Stimulated activated CD4-positive, alpha-beta T cell treated with anti-CD3 and anti-CD28 coated beads, Interleukin-4, amount 100 ng/mL, for 48 hours (primary cell): ENCODE data around the gene SIAE.
"Not testable (repeated sequence)": the region's sequence is repeated elsewhere in the genome, so short reads cannot be mapped to it uniquely, and the experiment has no call there.

Experiments used
- DNase-seq, 2 donors: peaks; one replicate each; pipeline ENCODE4 v3.0.0-alpha.2; 2020; ENCODE audit warnings: low read depth in 2 of 2

SIAE gene

DNA sequence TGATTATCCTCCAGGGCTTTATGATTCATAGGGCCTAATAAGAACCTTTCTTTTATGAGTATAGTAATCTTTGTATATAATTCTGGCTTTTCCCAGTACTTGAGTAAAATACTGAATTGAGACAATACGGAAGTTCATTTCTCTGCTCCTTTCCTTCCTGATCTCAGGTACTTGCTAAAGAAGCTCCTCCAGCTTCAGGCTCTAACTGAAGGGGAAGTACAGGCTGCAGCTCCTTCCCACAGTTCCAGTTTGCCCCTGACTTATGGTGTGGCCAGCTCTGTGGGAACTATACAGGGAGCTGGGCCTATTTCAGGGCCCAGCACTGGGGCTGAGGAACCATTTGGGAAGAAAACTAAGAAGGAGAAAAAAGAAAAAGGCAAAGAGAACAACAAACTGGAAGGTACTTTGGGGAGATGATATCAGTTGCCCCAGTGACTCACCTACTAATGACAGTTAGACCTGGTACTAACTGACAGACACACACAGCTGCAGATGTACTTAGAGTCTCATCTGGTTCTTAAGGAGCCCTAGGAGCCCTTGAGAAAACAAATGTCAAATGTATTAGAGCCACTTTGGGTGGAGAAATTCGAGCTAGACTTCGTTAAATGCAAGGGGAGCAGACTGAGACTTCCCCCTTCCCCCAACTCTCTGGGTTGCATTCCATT lies 47.9 kb downstream of the SIAE start:
- DNase-seq: no peak

- DNase-seq: no peak
These were observed 49.5 kb downstream of the SIAE start for GRCh38 chr11:124623861-124624525.

DNA sequence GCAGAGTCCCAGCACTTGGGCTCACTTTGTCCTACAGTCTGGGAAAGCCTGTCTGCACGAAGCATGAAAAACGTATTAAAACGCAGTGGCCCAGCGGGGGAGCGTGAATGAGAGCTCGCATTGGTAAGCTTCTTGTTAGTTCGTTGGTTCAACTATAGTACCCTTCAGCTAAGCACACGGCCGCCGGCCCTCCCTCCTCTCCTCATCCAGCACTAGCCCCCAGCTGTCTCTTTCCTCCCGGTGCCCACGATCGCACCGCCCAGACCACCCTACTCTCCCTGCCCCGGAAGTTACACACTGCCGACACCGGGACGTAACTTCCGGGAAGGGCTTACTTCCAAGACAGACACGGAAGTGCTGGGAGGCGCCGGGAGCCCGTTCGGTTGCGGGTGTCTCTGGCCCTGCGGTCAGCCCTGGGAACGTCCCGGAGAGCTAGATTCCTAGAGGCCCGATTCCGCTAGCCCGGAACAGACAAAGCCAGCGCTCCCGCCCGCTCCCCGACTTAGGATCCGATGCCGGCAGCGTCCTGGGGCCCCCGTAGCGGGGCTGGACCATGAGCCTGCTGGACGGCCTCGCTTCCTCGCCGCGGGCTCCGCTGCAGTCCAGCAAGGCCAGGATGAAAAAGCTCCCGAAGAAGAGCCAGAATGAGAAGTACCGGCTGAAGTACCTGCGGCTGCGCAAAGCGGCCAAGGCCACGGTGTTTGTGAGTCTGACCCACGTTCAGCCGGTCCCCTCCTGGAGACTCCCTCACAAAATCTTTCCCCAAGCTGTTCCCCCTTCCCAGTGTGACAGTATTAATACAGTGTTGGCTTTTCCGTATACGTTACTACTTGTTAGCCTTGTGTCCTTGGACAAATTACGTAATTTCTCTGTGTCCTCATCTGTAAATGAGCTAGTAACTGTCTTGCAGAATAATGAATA lies 50.7 kb downstream of the SIAE start, which contains the start of gene TBRG1:
Gene TBRG1, plus strand, starts transcription at position 334 of the 921 bp plus-strand sequence. Its CDS starts 220 bp downstream, at position 554.
- peak; percentile 68 to 77 for DNase-seq

GRCh38 chr11:124618863-124619262 lies 54.7 kb downstream of the SIAE start:
- DNase-seq: no peak

GRCh38 chr11:124612567-124613246 lies 60.8 kb downstream of the SIAE start:
- no peak for DNase-seq

- no peak for DNase-seq
These were observed 61.5 kb downstream of the SIAE start for GRCh38 chr11:124612045-124612444.

- DNase-seq: no peak
These were observed 62.5 kb downstream of the SIAE start, which contains the start of gene PANX3 for GRCh38 chr11:124611064-124611463. Gene PANX3, plus strand, starts transcription at chr11:124611428. Its CDS starts 129 bp downstream, at chr11:124611557.

GRCh38 chr11:124610295-124610694 lies 63.2 kb downstream of the SIAE start:
- DNase-seq: no peak

DNA sequence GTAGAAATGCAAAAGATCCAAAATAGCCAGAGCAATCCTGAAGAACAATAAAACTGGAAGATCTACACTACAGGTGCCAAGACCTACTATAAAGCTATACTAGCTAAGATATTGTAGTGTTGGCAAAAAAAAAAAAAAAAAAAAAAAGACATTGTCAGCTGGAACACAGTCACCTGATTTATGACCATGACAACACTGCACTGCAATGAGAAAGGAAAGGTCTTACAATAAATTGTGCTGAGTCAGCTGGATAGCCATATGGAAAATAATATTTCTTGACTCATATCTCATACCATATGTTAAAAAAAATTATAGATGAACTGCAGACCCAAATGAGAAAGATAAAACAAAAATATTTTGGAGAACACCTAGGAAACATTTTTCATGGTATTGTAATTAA lies 65.4 kb downstream of the SIAE start:
- DNase-seq: no peak

DNA sequence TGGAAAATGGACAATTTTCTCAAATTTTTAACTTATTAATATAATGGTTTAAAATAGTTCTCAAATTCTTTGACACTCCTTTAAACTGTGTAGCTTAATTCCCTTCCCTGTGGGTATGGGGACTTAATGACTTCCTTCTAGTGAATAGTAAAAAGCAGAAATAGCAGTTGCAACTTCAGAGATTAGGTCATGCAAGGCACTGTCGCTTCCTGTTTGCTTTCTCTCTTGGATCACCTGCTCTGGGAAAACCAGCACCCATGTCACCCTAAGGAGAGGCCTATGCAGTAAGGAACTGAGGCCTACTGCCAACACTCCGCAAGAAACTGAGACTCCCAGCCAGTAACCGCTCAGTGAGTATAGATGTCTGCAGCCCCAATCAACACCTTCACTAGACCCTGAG lies 67.8 kb downstream of the SIAE start:
- DNase-seq: no peak

DNA sequence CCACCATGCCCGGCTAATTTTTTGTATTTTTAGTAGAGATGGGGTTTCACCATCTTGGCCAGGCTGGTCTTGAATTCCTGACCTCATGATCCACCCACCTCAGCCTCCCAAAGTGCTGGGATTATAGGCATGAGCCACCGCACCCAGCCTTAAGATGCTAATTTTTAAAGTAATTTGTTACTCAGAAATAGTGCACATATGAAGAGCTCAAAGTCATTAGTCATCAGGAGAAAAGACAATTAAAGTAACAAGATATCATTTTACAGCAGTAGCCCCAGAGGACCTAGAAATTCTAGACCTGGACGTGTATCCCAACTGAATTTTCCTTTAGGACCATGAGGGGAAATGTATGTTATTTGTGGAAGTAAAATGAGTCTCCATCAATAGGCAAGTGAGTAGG lies 70.8 kb downstream of the SIAE start:
- not testable (repeated sequence) for DNase-seq

- DNase-seq: no peak
These were observed 71.3 kb downstream of the SIAE start for GRCh38 chr11:124602193-124602592.

- no peak for DNase-seq
These were observed 72.8 kb downstream of the SIAE start for GRCh38 chr11:124600621-124601320.

- no peak for DNase-seq
These were observed 75.9 kb downstream of the SIAE start for GRCh38 chr11:124597626-124598025.

GRCh38 chr11:124595302-124595701 lies 78.2 kb downstream of the SIAE start:
- no peak for DNase-seq

DNA sequence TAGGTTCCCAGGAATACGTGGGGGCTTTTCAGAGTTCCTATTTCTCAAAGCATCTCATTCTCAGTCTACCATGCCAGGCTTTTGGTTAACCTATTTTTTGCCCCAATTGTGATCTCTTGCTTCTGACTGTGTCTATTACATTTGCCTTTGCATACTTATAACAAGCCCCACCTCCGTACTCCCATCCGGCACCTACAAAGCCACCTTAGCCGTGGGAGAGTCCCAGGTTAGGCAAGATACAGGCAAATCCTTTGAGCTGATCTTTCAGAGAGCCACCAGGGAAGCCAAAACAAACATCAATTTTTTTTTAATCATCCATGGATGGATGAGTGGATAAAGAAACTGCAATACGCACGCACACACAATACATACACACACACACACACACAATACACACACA lies 80.9 kb downstream of the SIAE start:
- no peak for DNase-seq

DNA sequence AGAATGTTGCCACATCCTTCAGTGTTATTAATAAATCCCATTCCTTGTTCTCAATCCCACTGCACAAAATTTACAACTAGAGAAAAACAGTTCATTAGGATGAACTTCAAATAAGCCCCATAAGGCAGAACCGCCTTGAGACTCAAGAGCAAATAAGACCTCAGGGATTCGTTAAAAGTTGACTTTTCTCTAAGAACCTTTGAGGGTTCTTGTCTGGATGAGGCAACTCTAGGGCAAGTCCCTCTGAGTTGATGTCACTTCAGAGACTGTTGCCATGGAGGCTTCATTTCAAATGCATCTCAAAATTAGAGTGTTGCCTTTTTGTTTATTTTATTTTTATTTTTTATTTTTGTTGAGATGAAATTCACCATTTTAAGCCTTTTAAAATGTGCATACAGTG lies 82.1 kb downstream of the SIAE start:
- no peak for DNase-seq

GRCh38 chr11:124586238-124586860 lies 87.2 kb downstream of the SIAE start:
- peak; percentile 9 to 28 for DNase-seq

DNA sequence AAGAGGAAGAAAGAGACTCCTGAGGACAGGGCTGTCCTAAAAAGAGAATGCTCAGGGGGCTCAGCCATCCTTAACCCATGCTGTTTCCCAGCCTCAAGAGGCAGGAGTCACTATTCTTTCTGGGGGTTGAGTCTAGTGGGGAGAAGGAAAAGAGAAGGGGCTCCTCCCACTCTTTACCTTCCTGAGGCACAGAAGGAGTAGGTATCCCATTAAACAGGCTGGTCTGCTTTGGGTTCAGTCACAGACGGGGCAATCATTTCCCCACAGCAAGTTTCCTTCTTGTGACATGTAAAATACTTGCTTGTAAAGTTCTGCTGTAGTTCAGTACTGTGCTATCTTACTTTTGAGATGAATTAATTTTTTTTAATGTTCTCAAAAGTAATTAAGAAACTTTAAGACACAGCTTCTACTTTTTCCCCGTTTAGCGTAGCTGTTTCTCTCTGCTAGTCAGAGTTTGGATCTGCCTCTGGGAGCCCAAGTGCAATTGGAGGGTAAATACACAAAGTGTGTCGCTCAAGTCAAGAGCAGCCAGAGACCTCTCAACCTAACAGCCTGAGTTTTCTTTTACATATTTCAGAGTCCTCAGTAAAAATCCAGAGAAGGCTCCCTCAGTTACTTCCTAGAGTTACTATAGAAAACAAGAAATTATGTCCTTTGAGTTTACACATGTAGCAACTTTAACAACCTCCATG lies 88.7 kb downstream of the SIAE start:
- no peak for DNase-seq

DNA sequence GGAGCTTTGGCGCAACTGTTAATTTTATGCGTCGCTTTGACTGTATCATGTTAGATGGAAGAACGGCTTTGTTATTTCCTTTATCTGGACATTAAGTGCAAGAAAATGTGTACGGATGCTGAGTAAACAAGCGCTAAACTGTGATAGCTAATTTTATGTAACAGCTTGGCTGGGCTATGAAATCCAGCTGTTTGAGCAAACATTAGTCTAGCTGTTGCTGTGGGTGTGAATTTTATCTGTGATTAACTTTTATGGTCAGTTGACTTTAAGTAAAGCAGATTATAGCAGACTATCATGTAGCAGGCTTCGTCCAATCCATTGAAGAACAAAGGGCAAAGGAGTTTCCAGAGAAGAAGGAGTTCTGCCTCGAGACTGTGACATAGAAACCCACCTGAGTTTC lies 89.8 kb downstream of the SIAE start:
- DNase-seq: no peak
